SU-DHL-6 (cell line): ENCODE data around the gene SLCO1C1.

Experiments used
- H2AFZ ChIP-seq: fragments of 200-600 bp; sonication (generic); 2 replicates; pipeline ENCODE4 v1.6.1; 2014; ENCODE audit warnings: low read depth, mild to moderate bottlenecking, moderate library complexity, mixed read lengths, antibody characterized with exemption, low read length; ENCODE audit not compliant: severe bottlenecking
- H3F3A ChIP-seq: fragments of 200-600 bp; shearing (Covaris generic); 2 replicates; pipeline ENCODE4 v1.6.0; 2016; ENCODE audit warnings: antibody characterized with exemption, mild to moderate bottlenecking; ENCODE audit not compliant: insufficient read depth
- H3K27ac ChIP-seq: fragments of 200-600 bp; sonication (generic); 2 replicates; pipeline ENCODE4 v1.5.1; 2016; ENCODE audit warnings: low read depth, mild to moderate bottlenecking, low read length, moderate library complexity, mixed read lengths
- H3K27me3 ChIP-seq: fragments of 200-600 bp; sonication (generic), shearing (Covaris generic); 2 replicates; pipeline ENCODE4 v1.6.0; 2014; ENCODE audit warnings: mild to moderate bottlenecking, low read length
- H3K36me3 ChIP-seq: fragments of 200-600 bp; sonication (generic); 2 replicates; pipeline ENCODE4 v1.6.1; 2014; ENCODE audit warnings: mild to moderate bottlenecking, low read length, mixed read lengths
- H3K4me2 ChIP-seq: fragments of 300-600, 200-600 bp; shearing (Covaris generic), sonication (generic); 2 replicates; pipeline ENCODE4 v1.6.0; 2014; ENCODE audit warnings: low read length, low read depth, mild to moderate bottlenecking; ENCODE audit not compliant: poor library complexity, severe bottlenecking
- H3K4me3 ChIP-seq: fragments of 200-600 bp; sonication (generic); 2 replicates; pipeline ENCODE4 v1.5.1; 2014; ENCODE audit warnings: antibody characterized with exemption, low read length, mild to moderate bottlenecking, mixed read lengths; ENCODE audit not compliant: insufficient read depth, poor library complexity, severe bottlenecking
- H3K79me2 ChIP-seq: fragments of 200-600 bp; sonication (generic); 2 replicates; pipeline ENCODE4 v1.6.1; 2014; ENCODE audit warnings: mild to moderate bottlenecking, low read length, moderate library complexity; ENCODE audit not compliant: insufficient read depth
- H3K9ac ChIP-seq: fragments of 200-600 bp; sonication (generic); 2 replicates; pipeline ENCODE4 v1.7.0; 2014; ENCODE audit warnings: mild to moderate bottlenecking, low read length
- H3K9me2 ChIP-seq: fragments of 200-600 bp; sonication (generic); replicated peaks from 2 replicates; pipeline ENCODE4 v1.6.1; 2014; ENCODE audit warnings: low read length; ENCODE audit not compliant: insufficient read depth
- H3K9me3 ChIP-seq: fragments of 200-600 bp; sonication (generic); 2 replicates; pipeline ENCODE4 v1.6.1; 2014; ENCODE audit warnings: low read length, mixed read lengths; ENCODE audit not compliant: insufficient read depth
- H4K20me1 ChIP-seq: fragments of 200-600 bp; sonication (generic); 2 replicates; pipeline ENCODE4 v1.6.1; 2014; ENCODE audit warnings: low read depth, mild to moderate bottlenecking, antibody characterized with exemption, low read length, moderate library complexity, mixed read lengths
- CTCF ChIP-seq: fragments of 200-600 bp; sonication (generic); IDR thresholded peaks from one replicate; pipeline ENCODE4 v1.5.1; 2017; ENCODE audit warnings: antibody characterized with exemption, mild to moderate bottlenecking, low read length, moderate library complexity; ENCODE audit not compliant: insufficient read depth, poor library complexity, severe bottlenecking
- EZH2phosphoT487 ChIP-seq: fragments of 200-600 bp; sonication (generic), shearing (Covaris generic); conservative IDR thresholded peaks from 2 replicates; pipeline ENCODE4 v1.6.1; 2018; ENCODE audit warnings: mild to moderate bottlenecking, antibody characterized with exemption, low read length, moderate library complexity, mixed read lengths

Gene SLCO1C1

GRCh38 chr12:20711846-20712245 is 16.7 kb downstream of the SLCO1C1 start:
- TF ChIP-seq EZH2phosphoT487 (no peak), CTCF (no peak)
- H3K4me2 ChIP-seq = no peak overlapping the region
- no peaks in the 10 kb centered on the region for H3K36me3 ChIP-seq
- no peak overlapping the region for H2AFZ ChIP-seq
- no peak overlapping the region for H3K27ac ChIP-seq
- no peaks in the 10 kb centered on the region for H3K27me3 ChIP-seq
- no peaks in the 10 kb centered on the region for H3K9me3 ChIP-seq
- no peak overlapping the region for H3K9ac ChIP-seq
- no peaks in the 10 kb centered on the region for H4K20me1 ChIP-seq
- H3K9me2 ChIP-seq = no peaks in the 10 kb centered on the region
- H3K4me3 ChIP-seq = no peak overlapping the region
- H3K79me2 ChIP-seq = no peaks in the 10 kb centered on the region
- H3F3A ChIP-seq = no peaks in the 10 kb centered on the region

GRCh38 chr12:20716037-20716436 is 20.9 kb downstream of the SLCO1C1 start:
- no peaks in the 10 kb centered on the region for H3F3A ChIP-seq
- H3K36me3 ChIP-seq = no peaks in the 10 kb centered on the region
- H3K27ac ChIP-seq = no peak overlapping the region
- no peaks in the 10 kb centered on the region for H4K20me1 ChIP-seq
- H3K27me3 ChIP-seq = no peaks in the 10 kb centered on the region
- no peak overlapping the region for H3K4me3 ChIP-seq
- no peaks in the 10 kb centered on the region for H3K79me2 ChIP-seq
- H3K9me2 ChIP-seq = no peaks in the 10 kb centered on the region
- no peak overlapping the region for H2AFZ ChIP-seq
- TF ChIP-seq EZH2phosphoT487 = no peak
- no peak for TF ChIP-seq CTCF
- H3K9me3 ChIP-seq = no peaks in the 10 kb centered on the region
- H3K9ac ChIP-seq = no peak overlapping the region
- no peak overlapping the region for H3K4me2 ChIP-seq

GRCh38 chr12:20716985-20717384 is 21.9 kb downstream of the SLCO1C1 start:
- Histone ChIP-seq H3K4me3 (no peak overlapping the region), H4K20me1 (no peaks in the 10 kb centered on the region), H3K9ac (no peak overlapping the region), H3F3A (no peaks in the 10 kb centered on the region), H3K27me3 (no peaks in the 10 kb centered on the region), H2AFZ (no peak overlapping the region), H3K79me2 (no peaks in the 10 kb centered on the region), H3K4me2 (no peak overlapping the region), H3K36me3 (no peaks in the 10 kb centered on the region), H3K9me3 (no peaks in the 10 kb centered on the region), H3K27ac (no peak overlapping the region), H3K9me2 (no peaks in the 10 kb centered on the region)
- TF ChIP-seq EZH2phosphoT487 (no peak), CTCF (no peak)

- no peaks in the 10 kb centered on the region for H3K27me3 ChIP-seq
- H3K27ac ChIP-seq = no peak overlapping the region
- H3K36me3 ChIP-seq = no peaks in the 10 kb centered on the region
- TF ChIP-seq EZH2phosphoT487 = no peak
- TF ChIP-seq CTCF = no peak
- no peak overlapping the region for H2AFZ ChIP-seq
- no peaks in the 10 kb centered on the region for H4K20me1 ChIP-seq
- no peak overlapping the region for H3K4me3 ChIP-seq
- no peak overlapping the region for H3K4me2 ChIP-seq
- no peaks in the 10 kb centered on the region for H3K79me2 ChIP-seq
- H3K9me3 ChIP-seq = no peaks in the 10 kb centered on the region
- no peaks in the 10 kb centered on the region for H3K9me2 ChIP-seq
- no peaks in the 10 kb centered on the region for H3F3A ChIP-seq
- H3K9ac ChIP-seq = no peak overlapping the region
Observed at GRCh38 chr12:20718294-20718693, 23.2 kb downstream of the SLCO1C1 start.
